ENCODE measurements around the gene EEF2KMT.

- TF ChIP-seq CTCF (conservative IDR thresholded peaks at IDR 0.05 in 1 of 2, IDR thresholded peaks at IDR 0.05 in 1 of 2; ENCODE audit: low read depth in 1 of 2, low read length in 2 of 2) (no peak), EZH2 (IDR thresholded peaks at IDR 0.05; ENCODE audit: low read length, missing control alignments) (no peak)
Observed at GRCh38 chr16:5077304-5077703, 20.3 kb downstream of the EEF2KMT start.

Measured in fibroblast of lung (primary cell).